ENCODE data around the gene GJC2.

GRCh38 chr1:228156515-228156881 lies 6.8 kb downstream of the GJC2 start:
- TF ChIP-seq CTCF (IDR thresholded peaks at IDR 0.05): no peak
- no peak for TF ChIP-seq POLR2A (IDR thresholded peaks at IDR 0.05)
- no peak for TF ChIP-seq POLR2AphosphoS5 (IDR thresholded peaks at IDR 0.05)
- no peak for TF ChIP-seq EP300 (IDR thresholded peaks at IDR 0.05)

Data from stomach (tissue), 4 donors.